SK-N-SH (cell line): ENCODE data around the gene CES5A. TPM values are rescaled to one million over a fixed set of nuclear protein-coding genes. Genes with fewer than 3 reads are reported as not detected.

Experiments
- CTCF ChIA-PET: fragments of 300-600, 350-600 bp; formaldehyde crosslinking; extraction: SDS; loops from one replicate; lab custom pipeline; 2021; lab: Yijun Ruan, JAX
- POLR2A ChIA-PET: fragments of 350-600 bp; sonication (Branson Sonifier 250); formaldehyde crosslinking; extraction: SDS; loops from one replicate; lab custom pipeline; 2020; ENCODE audit warnings: antibody characterized with exemption, inconsistent platforms; lab: Yijun Ruan, JAX
- DNase-seq: peaks from one replicate; pipeline ENCODE4 v3.0.0; 2012
- H2AFZ ChIP-seq: fragments of 200-600 bp; sonication (generic); 2 replicates; pipeline ENCODE4 v1.8.1; 2016; ENCODE audit warnings: antibody characterized with exemption, mild to moderate bottlenecking, low read depth
- H3F3A ChIP-seq: fragments of 200-600 bp; sonication (generic); replicated peaks from 2 replicates; pipeline ENCODE3; 2016; ENCODE audit warnings: antibody characterized with exemption, mild to moderate bottlenecking; ENCODE audit not compliant: insufficient read depth
- H3K27ac ChIP-seq, 2 experiments: fragments of 200-500 bp in 1 of 2; fragments of 200-600 bp in 1 of 2; sonication (Bioruptor generic) in 1 of 2; sonication (generic), shearing (Covaris generic) in 1 of 2; 2 replicates each; pipeline versions ENCODE4 v1.5.1 to v1.6.1; 2014 to 2016; ENCODE audit warnings: low read depth in 2 of 2, inconsistent platforms in 1 of 2, low read length in 1 of 2, mild to moderate bottlenecking in 1 of 2, mixed read lengths in 1 of 2
- H3K27me3 ChIP-seq: fragments of 200-600 bp; sonication (generic), shearing (Covaris generic); 2 replicates; pipeline ENCODE4 v1.6.1; 2016; ENCODE audit warnings: mixed run types; ENCODE audit not compliant: insufficient read depth
- H3K36me3 ChIP-seq, 2 experiments: fragments of 200-500 bp in 1 of 2; fragments of 200-600 bp in 1 of 2; sonication (Bioruptor generic) in 1 of 2; sonication (generic) in 1 of 2; replicated peaks in 1 of 2; 2 replicates each; pipeline versions ENCODE3 to v1.5.1; 2014 to 2016; ENCODE audit warnings: low read length in 1 of 2, mild to moderate bottlenecking in 1 of 2; ENCODE audit not compliant: insufficient read depth in 2 of 2, control insufficient read depth in 1 of 2
- H3K4me1 ChIP-seq, 2 experiments: fragments of 200-500 bp in 1 of 2; fragments of 200-600 bp in 1 of 2; sonication (Bioruptor generic) in 1 of 2; sonication (generic), shearing (Covaris generic) in 1 of 2; 2 replicates each; pipeline versions ENCODE4 v1.5.1 to v1.6.1; 2014 to 2016; ENCODE audit warnings: low read depth in 1 of 2, low read length in 1 of 2, mixed run types in 1 of 2; ENCODE audit not compliant: insufficient read depth in 2 of 2, control insufficient read depth in 1 of 2
- H3K4me2 ChIP-seq: fragments of 200-600 bp; sonication (generic), shearing (Covaris generic); 2 replicates; pipeline ENCODE4 v1.6.1; 2017; ENCODE audit warnings: mixed run types
- H3K4me3 ChIP-seq, 2 experiments: fragments of 200-500 bp in 1 of 2; fragments of 200-600 bp in 1 of 2; sonication (Bioruptor generic) in 1 of 2; sonication (generic), shearing (Covaris generic) in 1 of 2; 2 replicates each; pipeline versions ENCODE4 v1.5.1 to v1.8.1; 2014 to 2016; ENCODE audit warnings: low read depth in 2 of 2, inconsistent platforms in 1 of 2, low read length in 1 of 2, mild to moderate bottlenecking in 1 of 2, mixed read lengths in 1 of 2, moderate library complexity in 1 of 2
- H3K79me2 ChIP-seq: fragments of 200-600 bp; sonication (generic); 2 replicates; pipeline ENCODE4 v1.8.1; 2017; ENCODE audit warnings: mild to moderate bottlenecking; ENCODE audit not compliant: insufficient read depth
- H3K9ac ChIP-seq: fragments of 200-600 bp; sonication (generic); 2 replicates; pipeline ENCODE4 v1.6.1; 2017; ENCODE audit warnings: mixed run types
- H3K9me2 ChIP-seq: fragments of 200-600 bp; sonication (generic); 2 replicates; pipeline ENCODE4 v1.6.1; 2017; ENCODE audit warnings: mixed run types
- H3K9me3 ChIP-seq: fragments of 200-600 bp; sonication (generic); 2 replicates; pipeline ENCODE4 v1.6.1; 2017; ENCODE audit warnings: mixed run types, mild to moderate bottlenecking, moderate library complexity
- H4K20me1 ChIP-seq: fragments of 200-600 bp; sonication (generic); 2 replicates; pipeline ENCODE4 v1.6.1; 2017; ENCODE audit warnings: mild to moderate bottlenecking, mixed run types; ENCODE audit not compliant: insufficient read depth
- EZH2phosphoT487 ChIP-seq: fragments of 200-600 bp; sonication (generic); IDR thresholded peaks from 2 replicates; pipeline ENCODE4 v1.6.1; 2017; ENCODE audit warnings: low read depth, mixed run types, mild to moderate bottlenecking, antibody characterized with exemption, moderate library complexity, borderline replicate concordance
- FOSL2 ChIP-seq: IDR thresholded peaks from 2 replicates; pipeline ENCODE4 v1.4.0; 2012; ENCODE audit warnings: low read depth, mild to moderate bottlenecking, moderate library complexity, borderline replicate concordance
- FOXM1 ChIP-seq: IDR thresholded peaks from 2 replicates; pipeline ENCODE4 v1.4.0; 2012; ENCODE audit warnings: low read depth, mild to moderate bottlenecking
- IRF3 ChIP-seq: fragments of 150-350 bp; IDR thresholded peaks from 2 replicates; pipeline ENCODE4 v1.6.1; 2016; ENCODE audit warnings: mild to moderate bottlenecking, low read depth, low read length
- MAX ChIP-seq: IDR thresholded peaks from 2 replicates; pipeline ENCODE4 v1.4.0; 2012; ENCODE audit warnings: low read depth
- MXI1 ChIP-seq: IDR thresholded peaks from 2 replicates; pipeline ENCODE4 v1.6.1; 2012; ENCODE audit warnings: mild to moderate bottlenecking, low read depth, low read length, improper control_type of control experiment
- POLR2AphosphoS5 ChIP-seq: IDR thresholded peaks from 2 replicates; pipeline ENCODE4 v1.6.1; 2012; ENCODE audit warnings: low read depth, low read length
- REST ChIP-seq: IDR thresholded peaks from 2 replicates; pipeline ENCODE4 v1.6.1; 2012; ENCODE audit warnings: mild to moderate bottlenecking, low read depth, low read length, moderate library complexity
- SMC3 ChIP-seq: IDR thresholded peaks from 2 replicates; pipeline ENCODE4 v1.6.1; 2012; ENCODE audit warnings: low read depth, low read length, improper control_type of control experiment
- TAF1 ChIP-seq: IDR thresholded peaks from 2 replicates; pipeline ENCODE4 v1.6.1; 2012; ENCODE audit warnings: low read depth, mild to moderate bottlenecking, low read length, moderate library complexity, borderline replicate concordance
- USF2 ChIP-seq: fragments of 150-350 bp; IDR thresholded peaks from 2 replicates; pipeline ENCODE4 v1.6.1; 2017; ENCODE audit warnings: antibody characterized with exemption, low read length, low read depth, borderline replicate concordance
- WGBS: methylation state at CpG from one replicate; pipeline ENCODE4 v1.1.6; 2017; ENCODE audit warnings: low lambda C conversion rate; 5-methylcytosine and 5-hydroxymethylcytosine counted together
- polyA plus RNA-seq, 3 experiments: library from polyadenylated mRNA; depleted of rRNA; stranded (reverse); fragments of >200 nt; gene quantifications; 2 replicates each; pipeline ENCODE4 v1.2.3, GENCODE V29; 2012

Gene CES5A
- polyA plus RNA-seq, 1 of the 3 experiments (the other 2 are of a cell fraction), result not detected

- H3F3A ChIP-seq, result no peaks in the 10 kb centered on the region
- no peak overlapping the region for H2AFZ ChIP-seq
- H3K4me2 ChIP-seq, result no peak overlapping the region
- no peaks in the 10 kb centered on the region for H3K27me3 ChIP-seq
- no peaks in the 10 kb centered on the region for H4K20me1 ChIP-seq
- CTCF ChIA-PET, result interaction anchor here (0.7 kb wide), 1 partner anchor 75 kb away, joined by 3 read pairs; no protein-coding TSS in a partner anchor
- DNase-seq, result no peak
- H3K4me1 ChIP-seq, result peaks cover 0 to 18% of the 10 kb centered on the region in 2 experiments; a peak in 2 of 4 replicates
- H3K9me3 ChIP-seq, result no peaks in the 10 kb centered on the region
- H3K4me3 ChIP-seq, result no peak overlapping the region
- no peaks in the 10 kb centered on the region for H3K9me2 ChIP-seq
- no peaks in the 10 kb centered on the region for H3K79me2 ChIP-seq
- no peak for TF ChIP-seq TAF1
- no peak for TF ChIP-seq SMC3
- no peak for TF ChIP-seq MAX
- no peak for TF ChIP-seq EZH2phosphoT487
- TF ChIP-seq FOSL2, result no peak
- no peak for TF ChIP-seq REST
- no peak for TF ChIP-seq FOXM1
- no peak for TF ChIP-seq IRF3
- no peak for TF ChIP-seq POLR2AphosphoS5
- TF ChIP-seq USF2, result no peak
- no peak for TF ChIP-seq MXI1
- H3K9ac ChIP-seq, result no peak overlapping the region
- whole genome bisulfite sequencing, result 13% methylated on average over 1 of the region's 1 CpG
- no peaks in the 10 kb centered on the region for H3K36me3 ChIP-seq
- H3K27ac ChIP-seq, result no peak overlapping the region
- POLR2A ChIA-PET, result no interaction called here
These were observed 42.4 kb upstream of the CES5A start for GRCh38 chr16:55917373-55918160.
